ENCODE results near the gene CRIP1. TPM values are rescaled to one million over a fixed set of nuclear protein-coding genes. Genes with fewer than 3 reads are reported as not detected.

Gene CRIP1
- total and polyA plus RNA-seq, 2 experiments from 2014 or later = 0.80 to 8.4 TPM

GRCh38 chr14:105499256-105500035 lies 12.8 kb downstream of the CRIP1 start:
- Histone ChIP-seq H3K4me1 (ENCODE audit: insufficient read depth) (no peaks in the 10 kb centered on the region), H3K36me3 (ENCODE audit: insufficient read depth) (no peaks in the 10 kb centered on the region), H3K4me3 (no peak overlapping the region), H4K20me1 (replicated peaks; ENCODE audit: insufficient read depth) (no peaks in the 10 kb centered on the region), H3K9me2 (ENCODE audit: insufficient read depth) (no peaks in the 10 kb centered on the region), H3K4me2 (no peak overlapping the region), H3K27me3 (ENCODE audit: insufficient read depth) (no peaks in the 10 kb centered on the region), H2AFZ (no peak overlapping the region), H3F3A (replicated peaks; ENCODE audit: low read depth) (no peaks in the 10 kb centered on the region), H3K27ac (ENCODE audit: low read depth) (no peak overlapping the region), H3K79me2 (replicated peaks; ENCODE audit: insufficient read depth) (no peaks in the 10 kb centered on the region)
- H3K4me1 Mint-ChIP-seq = 0 out of 3 replicates have a peak, but pooled peaks cover 2% of the 10 kb centered on the region
- TF ChIP-seq JUNB (IDR thresholded peaks at IDR 0.05; ENCODE audit: unreplicated experiment) = no peak
- TF ChIP-seq CREB1 (CRISPR knock-in tag; IDR thresholded peaks at IDR 0.05; ENCODE audit: low read depth) = no peak
- TF ChIP-seq ZNF114 (CRISPR knock-in tag; IDR thresholded peaks at IDR 0.05) = no peak
- no peak for TF ChIP-seq ZNF331 (CRISPR knock-in tag; IDR thresholded peaks at IDR 0.05; ENCODE audit: low read depth)
- no peak for TF ChIP-seq STAT1 (IDR thresholded peaks at IDR 0.05; ENCODE audit: unreplicated experiment)
- TF ChIP-seq, protein P1, sequence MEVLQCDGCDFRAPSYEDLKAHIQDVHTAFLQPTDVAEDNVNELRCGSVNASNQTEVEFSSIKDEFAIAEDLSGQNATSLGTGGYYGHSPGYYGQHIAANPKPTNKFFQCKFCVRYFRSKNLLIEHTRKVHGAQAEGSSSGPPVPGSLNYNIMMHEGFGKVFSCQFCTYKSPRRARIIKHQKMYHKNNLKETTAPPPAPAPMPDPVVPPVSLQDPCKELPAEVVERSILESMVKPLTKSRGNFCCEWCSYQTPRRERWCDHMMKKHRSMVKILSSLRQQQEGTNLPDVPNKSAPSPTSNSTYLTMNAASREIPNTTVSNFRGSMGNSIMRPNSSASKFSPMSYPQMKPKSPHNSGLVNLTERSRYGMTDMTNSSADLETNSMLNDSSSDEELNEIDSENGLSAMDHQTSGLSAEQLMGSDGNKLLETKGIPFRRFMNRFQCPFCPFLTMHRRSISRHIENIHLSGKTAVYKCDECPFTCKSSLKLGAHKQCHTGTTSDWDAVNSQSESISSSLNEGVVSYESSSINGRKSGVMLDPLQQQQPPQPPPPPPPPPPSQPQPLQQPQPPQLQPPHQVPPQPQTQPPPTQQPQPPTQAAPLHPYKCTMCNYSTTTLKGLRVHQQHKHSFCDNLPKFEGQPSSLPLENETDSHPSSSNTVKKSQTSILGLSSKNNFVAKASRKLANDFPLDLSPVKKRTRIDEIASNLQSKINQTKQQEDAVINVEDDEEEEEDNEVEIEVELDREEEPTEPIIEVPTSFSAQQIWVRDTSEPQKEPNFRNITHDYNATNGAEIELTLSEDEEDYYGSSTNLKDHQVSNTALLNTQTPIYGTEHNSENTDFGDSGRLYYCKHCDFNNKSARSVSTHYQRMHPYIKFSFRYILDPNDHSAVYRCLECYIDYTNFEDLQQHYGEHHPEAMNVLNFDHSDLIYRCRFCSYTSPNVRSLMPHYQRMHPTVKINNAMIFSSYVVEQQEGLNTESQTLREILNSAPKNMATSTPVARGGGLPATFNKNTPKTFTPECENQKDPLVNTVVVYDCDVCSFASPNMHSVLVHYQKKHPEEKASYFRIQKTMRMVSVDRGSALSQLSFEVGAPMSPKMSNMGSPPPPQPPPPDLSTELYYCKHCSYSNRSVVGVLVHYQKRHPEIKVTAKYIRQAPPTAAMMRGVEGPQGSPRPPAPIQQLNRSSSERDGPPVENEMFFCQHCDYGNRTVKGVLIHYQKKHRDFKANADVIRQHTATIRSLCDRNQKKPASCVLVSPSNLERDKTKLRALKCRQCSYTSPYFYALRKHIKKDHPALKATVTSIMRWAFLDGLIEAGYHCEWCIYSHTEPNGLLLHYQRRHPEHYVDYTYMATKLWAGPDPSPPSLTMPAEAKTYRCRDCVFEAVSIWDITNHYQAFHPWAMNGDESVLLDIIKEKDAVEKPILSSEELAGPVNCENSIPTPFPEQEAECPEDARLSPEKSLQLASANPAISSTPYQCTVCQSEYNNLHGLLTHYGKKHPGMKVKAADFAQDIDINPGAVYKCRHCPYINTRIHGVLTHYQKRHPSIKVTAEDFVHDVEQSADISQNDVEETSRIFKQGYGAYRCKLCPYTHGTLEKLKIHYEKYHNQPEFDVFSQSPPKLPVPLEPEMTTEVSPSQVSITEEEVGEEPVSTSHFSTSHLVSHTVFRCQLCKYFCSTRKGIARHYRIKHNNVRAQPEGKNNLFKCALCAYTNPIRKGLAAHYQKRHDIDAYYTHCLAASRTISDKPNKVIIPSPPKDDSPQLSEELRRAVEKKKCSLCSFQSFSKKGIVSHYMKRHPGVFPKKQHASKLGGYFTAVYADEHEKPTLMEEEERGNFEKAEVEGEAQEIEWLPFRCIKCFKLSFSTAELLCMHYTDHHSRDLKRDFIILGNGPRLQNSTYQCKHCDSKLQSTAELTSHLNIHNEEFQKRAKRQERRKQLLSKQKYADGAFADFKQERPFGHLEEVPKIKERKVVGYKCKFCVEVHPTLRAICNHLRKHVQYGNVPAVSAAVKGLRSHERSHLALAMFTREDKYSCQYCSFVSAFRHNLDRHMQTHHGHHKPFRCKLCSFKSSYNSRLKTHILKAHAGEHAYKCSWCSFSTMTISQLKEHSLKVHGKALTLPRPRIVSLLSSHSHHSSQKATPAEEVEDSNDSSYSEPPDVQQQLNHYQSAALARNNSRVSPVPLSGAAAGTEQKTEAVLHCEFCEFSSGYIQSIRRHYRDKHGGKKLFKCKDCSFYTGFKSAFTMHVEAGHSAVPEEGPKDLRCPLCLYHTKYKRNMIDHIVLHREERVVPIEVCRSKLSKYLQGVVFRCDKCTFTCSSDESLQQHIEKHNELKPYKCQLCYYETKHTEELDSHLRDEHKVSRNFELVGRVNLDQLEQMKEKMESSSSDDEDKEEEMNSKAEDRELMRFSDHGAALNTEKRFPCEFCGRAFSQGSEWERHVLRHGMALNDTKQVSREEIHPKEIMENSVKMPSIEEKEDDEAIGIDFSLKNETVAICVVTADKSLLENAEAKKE (CRISPR knock-in tag; IDR thresholded peaks at IDR 0.05) = no peak
- TF ChIP-seq, protein P2, sequence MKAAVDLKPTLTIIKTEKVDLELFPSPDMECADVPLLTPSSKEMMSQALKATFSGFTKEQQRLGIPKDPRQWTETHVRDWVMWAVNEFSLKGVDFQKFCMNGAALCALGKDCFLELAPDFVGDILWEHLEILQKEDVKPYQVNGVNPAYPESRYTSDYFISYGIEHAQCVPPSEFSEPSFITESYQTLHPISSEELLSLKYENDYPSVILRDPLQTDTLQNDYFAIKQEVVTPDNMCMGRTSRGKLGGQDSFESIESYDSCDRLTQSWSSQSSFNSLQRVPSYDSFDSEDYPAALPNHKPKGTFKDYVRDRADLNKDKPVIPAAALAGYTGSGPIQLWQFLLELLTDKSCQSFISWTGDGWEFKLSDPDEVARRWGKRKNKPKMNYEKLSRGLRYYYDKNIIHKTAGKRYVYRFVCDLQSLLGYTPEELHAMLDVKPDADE (IDR thresholded peaks at IDR 0.05) = no peak
- no peak for TF ChIP-seq POLR2AphosphoS5 (IDR thresholded peaks at IDR 0.05; ENCODE audit: low read depth)
- no peak for TF ChIP-seq EZH2 (IDR thresholded peaks at IDR 0.05; ENCODE audit: low read depth, unreplicated experiment)
- TF ChIP-seq, protein P3, sequence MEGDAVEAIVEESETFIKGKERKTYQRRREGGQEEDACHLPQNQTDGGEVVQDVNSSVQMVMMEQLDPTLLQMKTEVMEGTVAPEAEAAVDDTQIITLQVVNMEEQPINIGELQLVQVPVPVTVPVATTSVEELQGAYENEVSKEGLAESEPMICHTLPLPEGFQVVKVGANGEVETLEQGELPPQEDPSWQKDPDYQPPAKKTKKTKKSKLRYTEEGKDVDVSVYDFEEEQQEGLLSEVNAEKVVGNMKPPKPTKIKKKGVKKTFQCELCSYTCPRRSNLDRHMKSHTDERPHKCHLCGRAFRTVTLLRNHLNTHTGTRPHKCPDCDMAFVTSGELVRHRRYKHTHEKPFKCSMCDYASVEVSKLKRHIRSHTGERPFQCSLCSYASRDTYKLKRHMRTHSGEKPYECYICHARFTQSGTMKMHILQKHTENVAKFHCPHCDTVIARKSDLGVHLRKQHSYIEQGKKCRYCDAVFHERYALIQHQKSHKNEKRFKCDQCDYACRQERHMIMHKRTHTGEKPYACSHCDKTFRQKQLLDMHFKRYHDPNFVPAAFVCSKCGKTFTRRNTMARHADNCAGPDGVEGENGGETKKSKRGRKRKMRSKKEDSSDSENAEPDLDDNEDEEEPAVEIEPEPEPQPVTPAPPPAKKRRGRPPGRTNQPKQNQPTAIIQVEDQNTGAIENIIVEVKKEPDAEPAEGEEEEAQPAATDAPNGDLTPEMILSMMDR (conservative IDR thresholded peaks at IDR 0.05; ENCODE audit: low read depth in 2 of 2) = no peak
- no peak for TF ChIP-seq EZH2phosphoT487 (IDR thresholded peaks at IDR 0.05; ENCODE audit: unreplicated experiment)
- TF ChIP-seq REST (IDR thresholded peaks at IDR 0.05; ENCODE audit: unreplicated experiment) = no peak
- no peak for TF ChIP-seq NANOG (IDR thresholded peaks at IDR 0.05; ENCODE audit: borderline replicate concordance)
- H3K4me3 Mint-ChIP-seq = no peak overlapping the region
- no peak overlapping the region for H3K27ac Mint-ChIP-seq
- ATAC-seq = peak; percentile 51
- DNase-seq (ENCODE audit: low spot score) = no peak
- no peaks in the 10 kb centered on the region for H3K9me3 Mint-ChIP-seq
- H3K36me3 Mint-ChIP-seq (ENCODE audit: low read depth) = no peaks in the 10 kb centered on the region
- peaks cover 3% of the 10 kb centered on the region for H3K27me3 Mint-ChIP-seq (ENCODE audit: insufficient read depth, low read depth, poor library complexity)

All from GM23338 (cell line).